T47D (cell line): ENCODE data around the gene CRELD1.

ENCODE experiments used
- DNase-seq, 2 experiments: peaks; one replicate each; pipeline versions ENCODE4 v3.0.0 to v3.0.0-alpha.2; 2011 to 2012; ENCODE audit warnings: low read depth in 1 of 2, low spot score in 1 of 2
- JUND ChIP-seq: IDR thresholded peaks from 2 replicates; pipeline ENCODE4 v1.6.1; 2012; ENCODE audit warnings: low read depth
- in situ Hi-C: cut with HindIII; loops from 2 replicates; pipeline ENCODE4 v1.10.0; 2016; ENCODE audit warnings: low sequenced_read_pairs, low pct_unique_long_range_greater_than_20kb

CRELD1 gene

GRCh38 chr3:9957214-9957613 is 23.6 kb downstream of the CRELD1 start:
- in situ Hi-C loops, result no loop called here
- no peak for DNase-seq
- TF ChIP-seq JUND, result no peak

GRCh38 chr3:9965200-9965875 is 31.7 kb downstream of the CRELD1 start:
- in situ Hi-C loops, result no loop called here
- no peak for TF ChIP-seq JUND
- DNase-seq, result no peak

DNA sequence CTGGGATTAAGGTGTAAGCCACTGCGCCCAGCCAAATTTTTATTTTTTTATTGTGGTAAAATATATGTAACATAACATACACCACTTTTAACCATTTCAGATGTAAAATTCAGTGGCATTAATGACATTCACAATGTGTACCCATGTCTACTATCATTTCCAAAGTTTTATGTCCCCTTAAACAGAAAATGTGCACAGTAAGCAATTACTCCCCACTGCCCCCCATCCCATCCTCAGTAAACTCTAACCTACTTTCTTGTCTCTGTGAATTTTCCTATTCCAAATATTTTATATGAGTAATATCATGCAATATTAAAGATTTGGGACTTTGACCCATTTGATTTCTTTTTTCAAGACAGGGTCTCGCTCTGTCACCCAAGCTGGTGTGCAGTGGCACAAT is 33.2 kb downstream of the CRELD1 start:
- no peak for DNase-seq
- in situ Hi-C loops, result no loop called here
- TF ChIP-seq JUND, result no peak

- no peak for TF ChIP-seq JUND
- DNase-seq, result no peak
- in situ Hi-C loops, result no loop called here
These were observed 36.0 kb downstream of the CRELD1 start for GRCh38 chr3:9969632-9970019.

DNA sequence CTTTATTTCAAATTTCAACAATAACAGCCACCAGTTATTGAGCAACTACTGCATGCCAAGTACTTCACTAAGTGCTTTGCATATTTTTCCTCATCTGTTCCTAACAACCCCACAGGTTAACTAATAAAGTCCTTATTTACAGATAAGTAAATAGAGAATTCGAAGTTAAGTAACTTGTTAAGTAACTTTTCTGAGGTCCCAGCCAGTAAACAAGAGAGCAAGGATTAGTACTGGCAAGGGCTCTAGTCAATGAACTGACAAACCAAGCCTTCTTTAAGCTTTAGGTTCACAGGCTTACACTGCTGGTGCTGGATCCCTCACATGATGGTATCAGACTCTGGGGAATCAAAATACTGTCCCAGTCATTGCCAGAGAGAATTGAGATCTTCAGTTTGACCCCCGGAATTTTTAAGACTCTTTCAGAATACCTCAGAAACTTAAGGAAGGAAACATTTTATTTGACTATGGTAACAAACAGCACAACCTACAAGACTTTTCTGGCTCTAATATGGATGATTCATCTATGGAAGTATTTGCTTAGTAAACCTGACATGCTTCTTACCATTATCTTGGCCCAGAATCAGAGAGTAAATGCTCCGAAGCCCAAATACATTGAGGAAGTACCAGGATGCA is 36.5 kb downstream of the CRELD1 start:
- in situ Hi-C loops, result no loop called here
- peak in 1 of 2 experiments; percentile 84 for DNase-seq
- TF ChIP-seq JUND, result peak; percentile 89

- DNase-seq, result peak in 1 of 2 experiments; percentile 87
- TF ChIP-seq JUND, result peak; percentile 83
- in situ Hi-C loops, result no loop called here
These were observed 43.4 kb downstream of the CRELD1 start for GRCh38 chr3:9976721-9977709.

GRCh38 chr3:9978710-9979305 is 45.2 kb downstream of the CRELD1 start:
- no peak for TF ChIP-seq JUND
- DNase-seq, result no peak
- in situ Hi-C loops, result no loop called here

DNA sequence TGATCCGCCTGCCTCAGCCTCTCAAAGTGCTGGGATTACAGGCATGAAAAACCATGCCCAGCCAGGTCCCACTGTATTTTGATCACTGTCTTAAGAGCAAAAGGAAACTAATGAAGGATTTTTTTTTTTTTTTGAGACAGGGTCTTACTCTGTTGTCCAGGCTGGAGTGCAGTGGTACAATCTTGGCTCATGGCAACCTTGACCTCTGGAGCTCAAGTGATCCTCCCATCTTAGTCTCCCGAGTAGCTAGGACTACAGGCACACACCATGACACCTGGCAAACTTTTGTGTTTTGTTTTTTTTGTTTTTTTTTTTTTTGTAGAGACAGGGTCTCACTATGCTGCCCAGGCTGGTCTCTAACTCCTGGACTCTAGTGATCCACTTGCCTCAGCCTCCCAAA is 46.6 kb downstream of the CRELD1 start:
- TF ChIP-seq JUND, result no peak
- in situ Hi-C loops, result no loop called here
- no peak for DNase-seq

GRCh38 chr3:9986230-9986725 is 52.6 kb downstream of the CRELD1 start:
- DNase-seq, result no peak
- no peak for TF ChIP-seq JUND
- in situ Hi-C loops, result no loop called here

GRCh38 chr3:9994086-9994844 is 60.6 kb downstream of the CRELD1 start:
- in situ Hi-C loops, result no loop called here
- TF ChIP-seq JUND, result no peak
- peak in 1 of 2 experiments; percentile 47 for DNase-seq
